NCI-H510A (cell line): ENCODE measurements around the gene SNX6.
A peak's percentile ranks its signal among the peaks of the same experiment; 100 is the strongest.
"Not testable (repeated sequence)": the region's sequence is repeated elsewhere in the genome, so short reads cannot be mapped to it uniquely, and the experiment has no call there.

Experiments used
- DNase-seq: peaks from one replicate; lab custom pipeline; 2025; lab: John Stamatoyannopoulos, UW

The SNX6 gene

GRCh38 chr14:34634360-34634771 lies 4.4 kb upstream of the SNX6 start:
- not testable (repeated sequence) for DNase-seq

- DNase-seq, result no peak
Observed at GRCh38 chr14:34633742-34634141, 3.8 kb upstream of the SNX6 start.

GRCh38 chr14:34632411-34632978 lies 2.5 kb upstream of the SNX6 start:
- no peak for DNase-seq

- DNase-seq, result peak; percentile 27
Observed at GRCh38 chr14:34629344-34629656, 648 bp downstream of the SNX6 start.

- no peak for DNase-seq
Observed at GRCh38 chr14:34628681-34629135, 1.2 kb downstream of the SNX6 start.

- no peak for DNase-seq
Observed at GRCh38 chr14:34623506-34623905, 6.4 kb downstream of the SNX6 start.

GRCh38 chr14:34620839-34621238 lies 9.1 kb downstream of the SNX6 start:
- no peak for DNase-seq

- no peak for DNase-seq
Observed at GRCh38 chr14:34620115-34620514, 9.8 kb downstream of the SNX6 start.

- DNase-seq, result no peak
Observed at GRCh38 chr14:34619471-34619870, 10.5 kb downstream of the SNX6 start.

GRCh38 chr14:34616360-34616759 lies 13.6 kb downstream of the SNX6 start:
- DNase-seq, result no peak

GRCh38 chr14:34615507-34615906 lies 14.4 kb downstream of the SNX6 start:
- DNase-seq, result no peak

- no peak for DNase-seq
Observed at GRCh38 chr14:34614638-34615037, 15.3 kb downstream of the SNX6 start.

GRCh38 chr14:34610101-34610500 lies 19.8 kb downstream of the SNX6 start:
- no peak for DNase-seq

- no peak for DNase-seq
Observed at GRCh38 chr14:34605461-34605860, 24.5 kb downstream of the SNX6 start.

- DNase-seq, result no peak
Observed at GRCh38 chr14:34604995-34605394, 25.0 kb downstream of the SNX6 start.

- DNase-seq, result no peak
Observed at GRCh38 chr14:34596891-34597290, 33.1 kb downstream of the SNX6 start.

GRCh38 chr14:34593740-34594375 lies 36.1 kb downstream of the SNX6 start:
- no peak for DNase-seq

- no peak for DNase-seq
Observed at GRCh38 chr14:34592623-34593022, 37.3 kb downstream of the SNX6 start.

GRCh38 chr14:34583525-34583924 lies 46.4 kb downstream of the SNX6 start:
- DNase-seq, result no peak

GRCh38 chr14:34582117-34582680 lies 47.7 kb downstream of the SNX6 start:
- no peak for DNase-seq

GRCh38 chr14:34580381-34580780 lies 49.6 kb downstream of the SNX6 start:
- no peak for DNase-seq

GRCh38 chr14:34571771-34572170 lies 58.2 kb downstream of the SNX6 start:
- no peak for DNase-seq

GRCh38 chr14:34569750-34570149 lies 60.2 kb downstream of the SNX6 start:
- no peak for DNase-seq

GRCh38 chr14:34568803-34569202 lies 61.1 kb downstream of the SNX6 start:
- no peak for DNase-seq
